Fibroblast of skin of right biceps (primary cell): Measurements from ENCODE around the gene ALG12.
A peak's percentile ranks its signal among the peaks of the same experiment; 100 is the strongest.

Experiments used
- DNase-seq: peaks from one replicate; pipeline ENCODE4 v3.0.0-alpha.2; 2013

The ALG12 gene

DNA sequence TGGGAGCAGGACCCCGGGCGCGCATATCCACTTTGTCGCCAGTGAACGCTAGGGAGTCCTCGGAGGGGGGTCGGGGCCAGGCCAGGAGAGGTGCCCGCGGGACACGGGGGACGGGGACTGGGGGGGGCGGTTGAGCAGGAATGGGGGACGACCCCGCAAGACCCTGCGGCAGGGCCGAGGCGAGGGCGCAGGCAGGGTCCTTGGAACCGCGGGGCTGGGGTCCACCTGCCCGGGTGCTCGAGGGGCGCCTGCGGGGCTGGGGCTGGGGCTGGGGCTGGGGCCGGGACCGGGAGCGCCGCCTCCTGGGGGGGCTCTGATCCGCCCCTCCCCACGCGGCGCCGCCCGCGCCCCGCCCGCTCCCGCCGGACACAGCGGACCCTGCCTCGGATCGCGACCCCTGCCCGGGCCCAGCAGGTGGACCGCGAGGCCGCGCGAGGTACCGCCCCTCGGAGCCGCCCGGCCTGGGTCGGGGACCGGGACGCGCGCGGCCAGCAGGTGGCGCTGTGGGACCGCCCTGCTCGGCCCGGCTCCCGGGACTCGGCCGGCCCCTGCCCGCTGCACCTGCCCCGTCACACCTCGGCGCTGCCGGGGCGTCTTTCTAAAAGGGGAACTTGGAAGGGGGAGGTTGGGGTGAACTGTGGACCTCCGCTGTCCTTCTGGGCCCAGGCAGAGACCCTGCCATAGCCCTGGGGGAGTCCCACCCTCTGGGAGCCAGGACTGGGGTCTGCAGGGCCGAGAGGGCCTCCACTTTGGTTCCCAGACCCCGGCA is 11.2 kb upstream of the ALG12 start:
- peak; percentile 26 for DNase-seq

DNA sequence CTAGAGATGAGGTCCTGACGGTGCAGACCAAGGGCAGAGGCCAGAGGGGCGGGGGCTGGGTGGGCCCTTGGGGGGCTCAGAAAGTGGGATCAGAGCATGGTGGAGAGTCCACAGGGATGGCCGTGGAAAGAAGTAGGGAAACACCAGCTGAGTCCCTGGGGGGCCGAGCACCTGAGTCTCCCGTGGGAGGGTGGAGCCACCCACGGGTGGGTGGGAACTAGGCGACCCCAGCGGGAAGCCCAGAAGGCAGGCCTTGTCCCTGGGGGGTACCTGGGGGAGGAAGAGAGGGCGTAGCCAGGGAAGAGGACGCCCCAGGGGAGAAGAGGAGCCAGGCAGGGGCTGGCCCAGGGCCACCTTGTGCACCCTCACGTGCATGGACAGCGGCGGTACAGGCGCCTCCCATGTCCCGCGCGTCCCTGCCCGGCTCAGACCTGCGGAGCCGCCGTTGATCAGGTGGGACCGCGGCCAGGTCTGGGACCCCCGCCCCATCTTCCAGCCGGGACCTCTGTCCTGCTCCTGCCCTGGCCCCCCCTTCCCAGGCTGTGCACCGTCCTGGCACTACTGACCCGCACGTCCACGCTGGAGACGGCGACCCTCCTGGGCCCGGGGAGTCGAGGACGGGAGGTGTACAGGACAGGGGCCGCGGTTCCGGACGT is 10.4 kb upstream of the ALG12 start:
- no peak for DNase-seq

GRCh38 chr22:49928185-49928495 is 9.9 kb upstream of the ALG12 start:
- no peak for DNase-seq

GRCh38 chr22:49927483-49928184 is 9.4 kb upstream of the ALG12 start:
- DNase-seq, result no peak

DNA sequence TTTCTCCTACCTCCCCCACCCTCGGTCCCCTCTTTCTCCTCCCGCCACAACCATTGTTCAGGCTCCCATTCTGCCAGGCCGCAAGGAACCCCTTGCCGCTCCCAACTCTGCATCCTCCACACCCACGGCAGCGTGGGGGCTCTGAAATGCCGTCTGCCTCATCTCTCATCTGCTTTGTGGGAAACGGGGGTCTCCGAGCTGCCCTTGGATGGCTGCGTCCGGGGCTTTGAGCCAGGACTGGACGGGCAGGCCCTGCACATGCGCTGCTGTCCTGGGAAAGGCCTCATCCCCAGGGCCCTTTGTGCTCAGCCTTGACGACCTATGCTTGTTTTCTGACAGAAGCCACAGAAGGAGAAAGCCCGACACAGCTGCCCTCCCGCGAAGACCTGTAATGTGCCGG is 8.7 kb upstream of the ALG12 start:
- no peak for DNase-seq

- no peak for DNase-seq
Observed at GRCh38 chr22:49925525-49926128, 7.4 kb upstream of the ALG12 start.

DNA sequence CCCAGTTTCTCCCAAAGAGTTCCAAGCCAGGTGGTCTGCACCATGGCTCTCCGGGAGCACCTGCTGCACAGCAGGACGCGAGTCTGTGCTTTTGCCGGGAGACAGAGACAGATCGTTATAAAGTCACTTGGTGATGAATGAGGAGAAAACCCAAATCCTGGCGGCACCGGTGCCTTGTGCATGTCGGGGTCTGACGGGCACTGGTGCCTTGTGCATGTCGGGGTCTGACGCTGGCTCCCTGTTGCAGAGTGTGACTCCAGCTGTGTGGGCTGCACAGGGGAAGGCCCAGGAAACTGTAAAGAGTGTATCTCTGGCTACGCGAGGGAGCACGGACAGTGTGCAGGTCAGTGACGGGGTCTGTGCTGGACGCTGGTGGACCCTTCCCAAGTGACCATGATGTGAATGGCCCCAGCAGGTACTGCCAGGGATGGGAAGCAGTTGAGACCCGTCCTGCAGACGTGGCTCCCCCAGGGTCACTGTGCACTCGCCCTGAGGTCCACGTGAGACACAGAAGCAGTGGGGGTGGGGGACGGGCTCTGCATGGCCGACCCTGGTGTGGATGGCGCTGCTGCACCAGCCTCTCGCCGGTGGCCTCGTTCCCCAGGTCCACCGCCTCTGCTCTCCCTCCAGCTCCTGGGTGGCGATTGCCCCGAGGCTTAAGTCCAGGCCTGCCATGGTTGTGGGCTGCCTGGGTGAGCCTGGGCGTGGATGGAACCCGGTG is 6.0 kb upstream of the ALG12 start:
- DNase-seq, result no peak

DNA sequence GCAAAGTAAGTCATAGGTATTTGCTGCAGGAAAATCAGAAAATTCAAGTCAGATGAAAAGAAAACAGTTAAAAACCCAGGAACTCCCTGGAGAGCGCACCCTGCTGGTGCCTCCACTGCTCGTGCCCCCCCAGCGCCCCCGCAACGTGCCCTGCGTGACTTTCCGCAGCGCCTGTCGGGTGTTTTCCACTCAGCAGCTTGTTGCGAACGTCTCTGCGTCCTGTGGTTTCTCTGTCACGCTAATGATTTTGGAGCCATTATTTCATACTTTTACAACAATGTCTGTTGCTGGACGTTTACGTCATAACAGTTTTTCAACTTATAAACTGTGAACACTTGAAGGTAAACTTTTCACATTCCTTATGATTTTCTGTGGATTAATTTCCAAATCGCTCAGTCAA is 5.2 kb upstream of the ALG12 start:
- DNase-seq, result no peak

- no peak for DNase-seq
Observed at GRCh38 chr22:49922926-49923325, 4.7 kb upstream of the ALG12 start.

GRCh38 chr22:49922484-49922883 is 4.2 kb upstream of the ALG12 start:
- no peak for DNase-seq

DNA sequence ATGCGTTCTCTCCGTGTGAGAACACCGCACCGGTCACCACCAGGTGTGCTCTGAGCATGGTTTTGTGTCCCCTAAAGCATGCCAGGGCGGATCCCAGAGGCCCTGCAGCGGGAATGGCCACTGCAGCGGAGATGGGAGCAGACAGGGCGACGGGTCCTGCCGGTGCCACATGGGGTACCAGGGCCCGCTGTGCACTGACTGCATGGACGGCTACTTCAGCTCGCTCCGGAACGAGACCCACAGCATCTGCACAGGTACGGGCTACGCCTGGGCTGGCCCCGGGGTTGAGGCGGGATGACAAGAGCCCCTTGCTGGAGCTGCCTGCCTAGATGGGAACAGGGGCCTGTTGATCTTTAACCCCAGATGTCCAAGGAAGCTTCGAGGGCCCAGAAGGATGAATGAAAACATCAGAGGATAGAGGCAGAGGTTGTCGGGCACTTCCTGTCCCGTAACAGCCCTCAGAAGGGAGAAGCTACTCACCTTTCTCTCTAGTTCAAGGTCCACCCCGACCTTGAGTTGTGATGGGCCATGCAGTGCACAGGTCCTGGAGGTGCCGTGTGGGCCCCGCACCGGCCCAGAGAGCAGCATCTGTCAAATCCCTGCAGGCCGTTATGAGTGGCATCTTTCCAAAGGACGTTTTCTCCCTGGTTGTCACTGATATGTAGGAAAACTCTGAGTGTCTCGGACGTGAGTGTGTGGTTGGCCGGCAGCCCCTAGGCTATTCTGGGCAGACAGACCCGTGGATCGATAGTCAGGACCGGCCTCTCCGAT is 3.5 kb upstream of the ALG12 start:
- no peak for DNase-seq

DNA sequence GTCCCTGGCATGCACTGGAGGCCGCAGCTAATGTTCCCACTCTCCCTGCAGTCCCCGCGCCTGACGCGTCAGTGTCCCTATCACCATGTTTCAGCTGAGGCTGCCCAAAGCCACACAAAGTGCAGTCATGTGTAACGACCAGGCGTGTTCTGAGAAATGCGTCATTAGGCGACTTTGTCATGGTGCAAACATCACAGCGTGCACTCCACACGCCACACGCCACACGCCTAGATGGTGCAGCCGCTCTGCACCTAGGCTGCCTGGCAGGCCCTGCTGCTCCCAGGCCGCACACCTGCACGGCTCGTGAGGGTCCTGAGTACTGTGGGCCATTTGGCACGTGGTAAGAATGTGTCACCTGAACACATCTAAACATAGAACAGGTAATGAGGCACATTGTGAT is 2.6 kb upstream of the ALG12 start:
- no peak for DNase-seq

- no peak for DNase-seq
Observed at GRCh38 chr22:49918911-49919881, 958 bp upstream of the ALG12 start.

DNA sequence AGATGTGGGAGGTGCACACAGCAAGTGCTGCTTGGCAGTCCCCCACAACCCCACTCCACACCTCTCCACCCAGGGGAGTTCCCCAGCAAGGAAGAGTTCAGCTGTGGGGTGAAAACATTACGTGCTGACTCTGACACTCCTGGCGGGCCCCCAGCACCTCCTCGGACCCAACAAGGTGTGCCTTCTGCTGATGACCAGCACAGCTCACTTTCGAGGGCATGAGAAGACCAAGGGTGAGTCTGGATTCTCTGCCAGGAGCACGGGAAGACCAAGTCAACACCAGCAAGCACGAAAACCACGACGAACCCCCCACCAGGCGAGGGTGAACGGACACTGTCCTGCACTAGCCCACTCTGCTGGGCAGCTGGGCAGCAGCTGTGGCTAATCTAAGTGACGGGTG is 1.4 kb downstream of the ALG12 start:
- no peak for DNase-seq

DNA sequence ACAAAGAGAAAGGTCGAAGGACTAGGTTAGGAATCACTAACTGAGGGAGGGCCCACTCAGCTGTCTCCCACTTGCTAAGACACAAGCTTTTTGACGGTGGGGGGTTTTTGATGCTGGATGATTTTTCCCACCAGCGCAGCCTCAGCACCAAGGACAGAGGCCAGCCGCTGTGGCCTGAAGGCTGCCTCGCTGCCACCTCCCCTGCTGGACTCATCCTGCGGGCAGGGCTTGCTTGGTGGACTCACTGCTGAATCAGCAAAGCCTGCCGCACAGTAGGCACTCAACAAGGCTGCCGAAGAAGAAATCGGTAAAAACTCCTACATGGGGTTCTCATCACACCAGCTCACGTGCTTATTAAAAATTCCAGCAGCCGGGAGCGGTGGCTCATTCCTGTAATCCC is 2.6 kb downstream of the ALG12 start:
- DNase-seq, result no peak

GRCh38 chr22:49914256-49914655 is 4.0 kb downstream of the ALG12 start:
- no peak for DNase-seq

DNA sequence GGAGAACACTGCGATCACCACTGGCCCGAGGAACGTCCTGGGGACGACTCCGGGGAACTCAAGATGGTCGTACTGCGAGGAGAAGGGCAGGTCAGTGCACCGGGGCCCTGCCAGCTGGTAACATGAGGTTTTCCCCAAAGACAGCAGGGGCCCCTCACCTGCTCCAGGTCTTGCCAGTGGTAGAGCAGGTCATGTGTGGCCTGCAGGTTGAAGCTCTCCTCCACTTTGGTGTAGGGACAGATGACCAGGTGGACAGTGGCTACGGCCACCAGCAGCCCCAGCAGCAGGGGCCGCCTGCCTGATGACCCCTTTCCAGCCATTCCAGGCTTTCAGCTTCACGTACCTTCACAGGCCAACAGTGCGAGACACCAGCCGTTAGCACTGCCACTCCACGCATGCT is 4.8 kb downstream of the ALG12 start:
- DNase-seq, result no peak

- no peak for DNase-seq
Observed at GRCh38 chr22:49913026-49913425, 5.2 kb downstream of the ALG12 start.

GRCh38 chr22:49911881-49912625 is 6.2 kb downstream of the ALG12 start:
- DNase-seq, result no peak
